ENCODE data around the gene KCND3.

- no peak for TF ChIP-seq PATZ1 (CRISPR knock-in tag; IDR thresholded peaks at IDR 0.05; ENCODE audit: borderline replicate concordance)
- TF ChIP-seq GLIS3 (CRISPR knock-in tag; IDR thresholded peaks at IDR 0.05) = no peak
- TF ChIP-seq ESRRG (CRISPR knock-in tag; IDR thresholded peaks at IDR 0.05) = no peak
- no peak for TF ChIP-seq PPARA (CRISPR knock-in tag; IDR thresholded peaks at IDR 0.05; ENCODE audit: borderline replicate concordance)
- no peak for TF ChIP-seq SNAI2 (CRISPR knock-in tag; IDR thresholded peaks at IDR 0.05)
- no peak for TF ChIP-seq ZFP3 (CRISPR knock-in tag; IDR thresholded peaks at IDR 0.05)
- no peak for TF ChIP-seq ZFP30 (CRISPR knock-in tag; IDR thresholded peaks at IDR 0.05)
- TF ChIP-seq ZNF70 (CRISPR knock-in tag; IDR thresholded peaks at IDR 0.05) = no peak
Observed at GRCh38 chr1:111967886-111968285, 21.6 kb downstream of the KCND3 start.

Measured in SK-N-SH treated with all-trans-retinoic acid at 6 μM for 48 hours (cell line).